Measurements from ENCODE around the gene RNF227. TPM values are rescaled to one million over a fixed set of nuclear protein-coding genes. Genes with fewer than 3 reads are reported as not detected.
"Not testable (repeated sequence)": the region's sequence is repeated elsewhere in the genome, so short reads cannot be mapped to it uniquely, and the experiment has no call there.

RNF227 gene
- total and polyA plus RNA-seq, 9 donors, result 2.7 to 16.5 (median 5.2) TPM

- no peaks in the 10 kb centered on the region for H3K27me3 ChIP-seq
- no peaks in the 10 kb centered on the region for H3K9me3 ChIP-seq
- no peak overlapping the region for H3K4me3 ChIP-seq
- 80 to 90% (median 85%) methylated on average over 2 of the region's 2 CpGs for WGBS, 3 donors
- intact Hi-C loops (cut with DNase I), result no loop called here
- H3K36me3 ChIP-seq, result no peaks in the 10 kb centered on the region
- H3K4me1 ChIP-seq (ENCODE audit: insufficient read depth), result no peaks in the 10 kb centered on the region
- no peak for TF ChIP-seq CTCF (IDR thresholded peaks at IDR 0.05)
- no peak for TF ChIP-seq POLR2A (IDR thresholded peaks at IDR 0.05)
- no peak for TF ChIP-seq EP300 (IDR thresholded peaks at IDR 0.05)
- H3K27ac ChIP-seq, result no peak overlapping the region
- DNase-seq, result no peak
Measured at GRCh38 chr17:7875804-7876370, 40.2 kb downstream of the RNF227 start.

- WGBS, 3 donors, result 63 to 65% (median 65%) methylated on average over 4 of the region's 4 CpGs
- TF ChIP-seq EP300 (IDR thresholded peaks at IDR 0.05), result no peak
- no peak for TF ChIP-seq CTCF (IDR thresholded peaks at IDR 0.05)
- no peak for TF ChIP-seq POLR2A (IDR thresholded peaks at IDR 0.05)
- Histone ChIP-seq H3K27me3 (no peaks in the 10 kb centered on the region), H3K27ac (no peak overlapping the region), H3K4me1 (ENCODE audit: insufficient read depth) (no peaks in the 10 kb centered on the region), H3K36me3 (no peaks in the 10 kb centered on the region), H3K9me3 (no peaks in the 10 kb centered on the region), H3K4me3 (no peak overlapping the region)
- intact Hi-C loops (cut with DNase I), result loop anchor here in 1 of 4 donors (5.0 kb wide), 1 partner anchor 184 kb away; no protein-coding TSS in a partner anchor
- no peak for DNase-seq
Measured at GRCh38 chr17:7873051-7873450, 43.0 kb downstream of the RNF227 start.

GRCh38 chr17:7867881-7868329, 48.2 kb downstream of the RNF227 start:
- no peak overlapping the region for H3K4me3 ChIP-seq
- H3K27ac ChIP-seq, result no peak overlapping the region
- no peak for DNase-seq
- intact Hi-C loops (cut with DNase I), result loop anchor here in 1 of 4 donors (10.0 kb wide), 1 partner anchor 117 kb away; no protein-coding TSS in a partner anchor
- no peaks in the 10 kb centered on the region for H3K9me3 ChIP-seq
- H3K27me3 ChIP-seq, result no peaks in the 10 kb centered on the region
- WGBS, 3 donors, result 82 to 89% (median 86%) methylated on average over 5 of the region's 5 CpGs
- TF ChIP-seq POLR2A (IDR thresholded peaks at IDR 0.05) (no peak), CTCF (IDR thresholded peaks at IDR 0.05) (no peak), EP300 (IDR thresholded peaks at IDR 0.05) (no peak)
- H3K36me3 ChIP-seq, result no peaks in the 10 kb centered on the region
- no peaks in the 10 kb centered on the region for H3K4me1 ChIP-seq (ENCODE audit: insufficient read depth)

DNA sequence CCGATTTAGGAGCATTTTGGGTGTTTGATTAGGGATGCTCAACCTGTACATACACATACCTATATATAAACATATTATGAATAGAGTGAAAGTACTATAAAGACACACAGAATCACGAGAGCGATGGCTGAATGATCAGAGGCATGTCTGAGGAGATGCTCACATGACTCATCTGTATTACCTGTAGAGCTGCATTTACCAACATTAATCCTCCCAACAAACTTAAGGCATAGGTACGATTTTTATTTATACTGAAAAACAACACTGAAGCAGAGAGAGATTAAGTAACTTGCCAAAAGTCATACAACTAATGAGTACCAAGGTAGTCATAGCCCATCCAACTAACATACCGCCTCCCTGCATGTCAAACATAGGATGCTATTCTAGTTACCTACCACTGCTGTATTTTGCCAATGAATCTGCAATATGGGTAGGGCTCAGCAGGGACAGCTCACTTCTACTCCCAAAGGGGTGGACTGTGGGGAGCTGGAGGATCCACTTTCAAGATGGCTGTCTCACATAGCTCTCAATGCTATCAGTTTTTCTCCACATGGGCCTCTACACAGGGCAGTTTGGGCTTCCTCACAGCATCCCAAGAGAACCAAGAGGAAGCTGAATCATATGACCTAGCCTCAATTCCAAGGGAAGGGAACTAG, 51.0 kb downstream of the RNF227 start:
- 91 to 92% (median 91%) methylated on average over 5 of the region's 5 CpGs for WGBS, 3 donors
- Histone ChIP-seq H3K9me3 (no peaks in the 10 kb centered on the region), H3K27me3 (no peaks in the 10 kb centered on the region), H3K27ac (no peak overlapping the region), H3K4me1 (ENCODE audit: insufficient read depth) (no peaks in the 10 kb centered on the region), H3K4me3 (no peak overlapping the region), H3K36me3 (no peaks in the 10 kb centered on the region)
- DNase-seq, result no peak
- no peak for TF ChIP-seq POLR2A (IDR thresholded peaks at IDR 0.05)
- TF ChIP-seq EP300 (IDR thresholded peaks at IDR 0.05), result no peak
- TF ChIP-seq CTCF (IDR thresholded peaks at IDR 0.05), result no peak
- intact Hi-C loops (cut with DNase I), result loop anchor here in 3 of 4 donors (5.0 to 10.0 kb wide), 3 partner anchors 32 to 122 kb away; no protein-coding TSS in a partner anchor

DNA sequence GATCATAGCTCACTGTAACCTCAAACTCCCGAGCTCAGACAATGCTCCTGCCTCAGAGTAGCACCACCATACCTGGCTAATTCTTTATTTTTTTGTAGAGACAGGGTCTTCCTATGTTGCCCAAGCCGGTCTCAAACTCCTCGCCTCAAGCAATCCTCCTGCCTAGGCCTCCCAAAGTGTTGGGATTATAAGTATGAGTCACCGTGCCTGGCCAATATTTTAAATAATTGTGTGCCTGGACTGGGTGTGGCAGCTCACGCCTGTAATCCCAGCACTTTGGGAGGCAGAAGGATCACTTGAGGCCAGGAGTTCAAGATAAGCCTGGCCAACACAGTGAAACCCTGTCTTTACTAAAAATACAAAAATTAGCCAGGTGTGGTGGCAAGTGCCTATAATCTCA, 51.7 kb downstream of the RNF227 start:
- H3K9me3 ChIP-seq; H3K27ac ChIP-seq; H3K4me1 ChIP-seq (ENCODE audit: insufficient read depth); H3K4me3 ChIP-seq; H3K36me3 ChIP-seq; DNase-seq; H3K27me3 ChIP-seq: not testable (repeated sequence)
- intact Hi-C loops (cut with DNase I), result loop anchor here in 3 of 4 donors (5.0 to 10.0 kb wide), 3 partner anchors 33 to 123 kb away; no protein-coding TSS in a partner anchor
- WGBS, 3 donors, result 70 to 79% (median 78%) methylated on average over 5 of the region's 5 CpGs
